ENCODE data around the gene OMA1. TPM values are rescaled to one million over a fixed set of nuclear protein-coding genes. Genes with fewer than 3 reads are reported as not detected.

The OMA1 gene
- total RNA-seq (10 to 100 TPM; 34.3 to 74.9 (median 61.4) TPM), polyA plus RNA-seq (10 to 100 TPM; 10.6 to 15.8 (median 13.2) TPM)

- intact Hi-C loops (cut with DNase I): loop anchor here (1.0 to 10.0 kb wide), 2 partner anchors 30 to 1712 kb away; no protein-coding TSS in a partner anchor
- peak; percentile 99 for DNase-seq
- peak within 1 kb of the TSS; percentile 76 to 93 (median 86) for H3K4me3 ChIP-seq
- TF ChIP-seq POLR2AphosphoS5 (IDR thresholded peaks at IDR 0.05) (peak; percentile 95 to 97 (median 96)), EP300 (IDR thresholded peaks at IDR 0.05) (peak in 1 of 4 donors; percentile 71), POLR2A (IDR thresholded peaks at IDR 0.05) (peak; percentile 77 to 88), CTCF (IDR thresholded peaks at IDR 0.05) (peak; percentile 90 to 98 (median 96))
- WGBS, 2 donors: 1 to 2% methylated on average over 46 of the region's 46 CpGs
- H3K27ac ChIP-seq: peak within 1 kb of the TSS; percentile 98 to 100 (median 100)
- no peaks in the 10 kb centered on the region for H3K9me3 ChIP-seq
- no peaks in the 10 kb centered on the region for H3K27me3 ChIP-seq
- peaks cover 0 to 35% (median 14%) of the 10 kb centered on the region in 4 donors for H3K4me1 ChIP-seq
- H3K36me3 ChIP-seq: no peaks in the 10 kb centered on the region
Observed at GRCh38 chr1:58546520-58547308, at the start of gene OMA1. TSS of gene OMA1 (minus strand) at chr1:58546726. CDS start at chr1:58539294, 7,432 bp downstream.

DNA sequence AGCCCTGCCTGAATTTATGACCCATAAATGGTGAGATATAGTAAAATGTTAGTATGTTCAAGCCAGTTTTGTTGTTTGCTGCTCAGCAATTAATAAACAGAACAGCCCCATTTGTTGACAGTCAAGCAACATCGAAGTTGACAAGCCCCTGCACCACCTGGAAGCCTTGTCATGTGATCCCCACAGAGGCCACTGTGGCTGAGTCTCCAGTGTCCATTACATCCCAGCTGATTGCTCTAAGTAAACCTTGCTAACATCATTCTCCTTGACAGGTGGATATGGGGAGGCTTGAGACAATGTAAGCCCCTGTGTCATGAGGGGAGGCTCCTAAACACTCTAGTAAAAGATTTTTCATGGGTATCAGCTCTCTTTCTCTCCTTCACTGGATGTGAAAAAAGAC lies 48.0 kb upstream of the OMA1 start:
- Histone ChIP-seq H3K9me3 (no peaks in the 10 kb centered on the region), H3K27me3 (no peaks in the 10 kb centered on the region), H3K36me3 (no peaks in the 10 kb centered on the region), H3K4me3 (no peak overlapping the region), H3K27ac (no peak overlapping the region), H3K4me1 (peaks cover 0 to 41% (median 22%) of the 10 kb centered on the region in 4 donors)
- intact Hi-C loops (cut with DNase I): no loop called here
- DNase-seq: no peak
- no peak for TF ChIP-seq POLR2AphosphoS5 (IDR thresholded peaks at IDR 0.05)
- TF ChIP-seq EP300 (IDR thresholded peaks at IDR 0.05): no peak
- no peak for TF ChIP-seq CTCF (IDR thresholded peaks at IDR 0.05)
- no peak for TF ChIP-seq POLR2A (IDR thresholded peaks at IDR 0.05)
- WGBS, 2 donors: 38 to 64% methylated on average over 1 of the region's 1 CpG

DNA sequence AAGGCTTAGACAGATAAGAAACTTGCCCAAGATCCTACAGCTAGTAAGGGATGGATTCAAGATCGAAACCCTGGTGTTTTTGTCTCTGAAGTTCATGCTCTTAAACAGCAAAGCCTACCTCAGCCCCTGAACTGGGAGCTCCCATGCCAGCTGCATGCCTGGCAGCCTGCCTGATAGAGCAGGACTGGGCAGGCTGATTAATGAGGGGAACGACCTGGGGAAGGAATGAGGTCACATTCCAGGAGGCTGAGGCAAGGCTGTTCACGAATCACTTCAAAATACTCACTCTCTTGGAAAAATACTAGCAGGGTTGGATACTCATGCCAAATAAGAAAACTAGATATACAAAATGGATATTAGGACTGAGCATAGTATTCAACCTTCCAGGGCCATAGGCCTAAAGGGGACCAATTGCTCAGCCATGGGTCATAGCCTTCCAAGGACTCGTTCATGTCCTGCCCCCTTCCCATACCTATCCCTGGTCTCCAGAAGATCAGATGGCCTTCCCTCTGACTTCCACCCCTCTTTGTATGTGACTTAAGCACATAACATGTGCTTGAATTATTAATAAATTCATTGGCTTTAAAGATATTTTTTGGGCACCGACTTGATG lies 46.1 kb upstream of the OMA1 start:
- no peaks in the 10 kb centered on the region for H3K36me3 ChIP-seq
- WGBS, 2 donors: 61 to 67% methylated on average over 5 of the region's 5 CpGs
- no peak overlapping the region for H3K4me3 ChIP-seq
- H3K27ac ChIP-seq: peak overlapping the region in 3 of 4 donors; percentile 38 to 79 (median 72)
- intact Hi-C loops (cut with DNase I): no loop called here
- no peaks in the 10 kb centered on the region for H3K9me3 ChIP-seq
- peak; percentile 69 for DNase-seq
- TF ChIP-seq CTCF (IDR thresholded peaks at IDR 0.05) (no peak), POLR2A (IDR thresholded peaks at IDR 0.05) (no peak), POLR2AphosphoS5 (IDR thresholded peaks at IDR 0.05) (peak in 2 of 4 donors; percentile 28 to 50)
- no peaks in the 10 kb centered on the region for H3K27me3 ChIP-seq
- H3K4me1 ChIP-seq: peaks cover 0 to 36% (median 22%) of the 10 kb centered on the region in 4 donors

DNA sequence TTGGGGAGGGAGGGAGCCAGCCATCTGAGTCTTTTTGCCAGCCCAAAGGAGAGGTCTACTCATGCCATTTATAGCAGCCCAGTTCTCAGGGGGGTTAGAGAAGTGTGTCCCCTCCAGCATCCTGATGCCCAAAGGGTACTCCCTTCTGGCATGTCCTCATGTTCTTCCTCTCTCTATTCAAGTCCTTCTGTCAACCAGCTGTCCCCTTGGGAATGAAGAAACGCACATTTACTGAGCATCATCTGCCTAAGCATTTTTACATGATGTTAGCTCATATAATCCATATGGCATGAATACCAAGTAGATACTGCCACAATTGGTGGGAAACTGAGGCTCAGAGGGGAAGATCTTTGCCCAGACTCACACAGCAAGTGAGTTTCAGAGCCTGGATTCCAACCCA lies 45.3 kb upstream of the OMA1 start:
- 86 to 92% methylated on average over 1 of the region's 1 CpG for WGBS, 2 donors
- H3K4me3 ChIP-seq: no peak overlapping the region
- no peaks in the 10 kb centered on the region for H3K27me3 ChIP-seq
- DNase-seq: no peak
- intact Hi-C loops (cut with DNase I): no loop called here
- H3K36me3 ChIP-seq: no peaks in the 10 kb centered on the region
- TF ChIP-seq CTCF (IDR thresholded peaks at IDR 0.05) (no peak), POLR2A (IDR thresholded peaks at IDR 0.05) (no peak), EP300 (IDR thresholded peaks at IDR 0.05) (no peak), POLR2AphosphoS5 (IDR thresholded peaks at IDR 0.05) (no peak)
- no peaks in the 10 kb centered on the region for H3K9me3 ChIP-seq
- peaks cover 0 to 28% (median 18%) of the 10 kb centered on the region in 4 donors for H3K4me1 ChIP-seq
- peak overlapping the region in 3 of 4 donors; percentile 38 to 79 (median 72) for H3K27ac ChIP-seq

Data from sigmoid colon (tissue), 7 donors.